GM23338 (cell line): ENCODE measurements around the gene RRP9.

ENCODE experiments used
- CREB1 ChIP-seq: fragments of 250-450 bp; sonication (Bioruptor Pico); IDR thresholded peaks from 2 replicates; pipeline ENCODE4 v1.5.0; 2020; ENCODE audit warnings: low read depth, mild to moderate bottlenecking, moderate library complexity
- EZH2 ChIP-seq: fragments of 200-600 bp; sonication (generic); IDR thresholded peaks from one replicate; pipeline ENCODE4 v1.8.0; 2017; ENCODE audit warnings: antibody characterized with exemption, mild to moderate bottlenecking, low read depth; ENCODE audit not compliant: unreplicated experiment
- EZH2phosphoT487 ChIP-seq: fragments of 200-600 bp; sonication (generic); IDR thresholded peaks from one replicate; pipeline ENCODE4 v1.8.1; 2018; ENCODE audit warnings: antibody characterized with exemption; ENCODE audit not compliant: unreplicated experiment
- JUNB ChIP-seq: IDR thresholded peaks from one replicate; pipeline ENCODE4 v1.6.1; 2016; ENCODE audit warnings: antibody characterized with exemption; ENCODE audit not compliant: unreplicated experiment
- POLR2AphosphoS5 ChIP-seq: IDR thresholded peaks from 2 replicates; pipeline ENCODE4 v1.6.1; 2016; ENCODE audit warnings: antibody characterized with exemption, low read depth
- STAT1 ChIP-seq: IDR thresholded peaks from one replicate; pipeline ENCODE4 v1.6.1; 2016; ENCODE audit warnings: antibody characterized with exemption; ENCODE audit not compliant: unreplicated experiment
- ZNF114 ChIP-seq: fragments of 250-450 bp; sonication (Bioruptor Pico); IDR thresholded peaks from 2 replicates; pipeline ENCODE4 v1.5.0; 2020; ENCODE audit warnings: mild to moderate bottlenecking, moderate library complexity
- ZNF331 ChIP-seq: fragments of 250-450 bp; sonication (Bioruptor Pico); IDR thresholded peaks from 2 replicates; pipeline ENCODE4 v1.5.0; 2020; ENCODE audit warnings: low read depth, mild to moderate bottlenecking, moderate library complexity
- TF ChIP-seq, protein P1 (sequence below), 2 experiments: fragments of 200-600 bp in 1 of 2; sonication (generic) in 1 of 2; conservative IDR thresholded peaks; 2 replicates each; pipeline versions ENCODE4 v1.5.1 to v1.6.1; 2016 to 2017; ENCODE audit warnings: antibody characterized with exemption in 2 of 2, low read depth in 2 of 2, mild to moderate bottlenecking in 2 of 2, moderate library complexity in 1 of 2
- TF ChIP-seq, protein P2 (sequence below): IDR thresholded peaks from one replicate; pipeline ENCODE4 v1.6.1; 2018; ENCODE audit warnings: antibody characterized with exemption; ENCODE audit not compliant: unreplicated experiment
- TF ChIP-seq, protein P3 (sequence below): fragments of 250-450 bp; sonication (Bioruptor Pico); IDR thresholded peaks from 2 replicates; pipeline ENCODE4 v1.5.0; 2020; ENCODE audit warnings: mild to moderate bottlenecking, moderate library complexity

DNA sequence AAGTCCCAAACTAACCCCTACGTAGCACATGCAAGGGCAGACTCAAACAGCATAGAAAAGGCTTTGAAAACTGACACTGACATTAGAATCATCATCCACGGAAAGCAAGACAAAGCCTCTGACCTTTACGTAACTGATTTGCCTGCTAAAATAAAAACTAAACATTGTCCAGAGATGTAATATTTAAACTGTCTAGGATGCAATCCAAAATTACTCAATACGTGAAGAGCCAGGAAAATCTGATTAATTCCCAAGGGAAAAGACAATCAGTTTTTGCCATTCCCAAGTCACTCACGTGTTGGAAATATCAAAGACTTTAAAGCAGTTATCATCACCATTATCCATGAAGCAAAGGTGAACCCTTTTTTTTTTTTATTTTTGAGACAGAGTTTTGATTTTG, 25.3 kb downstream of the RRP9 start:
- TF ChIP-seq, protein P1, sequence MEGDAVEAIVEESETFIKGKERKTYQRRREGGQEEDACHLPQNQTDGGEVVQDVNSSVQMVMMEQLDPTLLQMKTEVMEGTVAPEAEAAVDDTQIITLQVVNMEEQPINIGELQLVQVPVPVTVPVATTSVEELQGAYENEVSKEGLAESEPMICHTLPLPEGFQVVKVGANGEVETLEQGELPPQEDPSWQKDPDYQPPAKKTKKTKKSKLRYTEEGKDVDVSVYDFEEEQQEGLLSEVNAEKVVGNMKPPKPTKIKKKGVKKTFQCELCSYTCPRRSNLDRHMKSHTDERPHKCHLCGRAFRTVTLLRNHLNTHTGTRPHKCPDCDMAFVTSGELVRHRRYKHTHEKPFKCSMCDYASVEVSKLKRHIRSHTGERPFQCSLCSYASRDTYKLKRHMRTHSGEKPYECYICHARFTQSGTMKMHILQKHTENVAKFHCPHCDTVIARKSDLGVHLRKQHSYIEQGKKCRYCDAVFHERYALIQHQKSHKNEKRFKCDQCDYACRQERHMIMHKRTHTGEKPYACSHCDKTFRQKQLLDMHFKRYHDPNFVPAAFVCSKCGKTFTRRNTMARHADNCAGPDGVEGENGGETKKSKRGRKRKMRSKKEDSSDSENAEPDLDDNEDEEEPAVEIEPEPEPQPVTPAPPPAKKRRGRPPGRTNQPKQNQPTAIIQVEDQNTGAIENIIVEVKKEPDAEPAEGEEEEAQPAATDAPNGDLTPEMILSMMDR (conservative IDR thresholded peaks at IDR 0.05; ENCODE audit: low read depth in 2 of 2): no peak
- TF ChIP-seq EZH2phosphoT487 (no peak), EZH2 (no peak), POLR2AphosphoS5 (no peak), JUNB (no peak), CREB1 (no peak), ZNF331 (no peak), STAT1 (no peak), ZNF114 (no peak)
- TF ChIP-seq, protein P2, sequence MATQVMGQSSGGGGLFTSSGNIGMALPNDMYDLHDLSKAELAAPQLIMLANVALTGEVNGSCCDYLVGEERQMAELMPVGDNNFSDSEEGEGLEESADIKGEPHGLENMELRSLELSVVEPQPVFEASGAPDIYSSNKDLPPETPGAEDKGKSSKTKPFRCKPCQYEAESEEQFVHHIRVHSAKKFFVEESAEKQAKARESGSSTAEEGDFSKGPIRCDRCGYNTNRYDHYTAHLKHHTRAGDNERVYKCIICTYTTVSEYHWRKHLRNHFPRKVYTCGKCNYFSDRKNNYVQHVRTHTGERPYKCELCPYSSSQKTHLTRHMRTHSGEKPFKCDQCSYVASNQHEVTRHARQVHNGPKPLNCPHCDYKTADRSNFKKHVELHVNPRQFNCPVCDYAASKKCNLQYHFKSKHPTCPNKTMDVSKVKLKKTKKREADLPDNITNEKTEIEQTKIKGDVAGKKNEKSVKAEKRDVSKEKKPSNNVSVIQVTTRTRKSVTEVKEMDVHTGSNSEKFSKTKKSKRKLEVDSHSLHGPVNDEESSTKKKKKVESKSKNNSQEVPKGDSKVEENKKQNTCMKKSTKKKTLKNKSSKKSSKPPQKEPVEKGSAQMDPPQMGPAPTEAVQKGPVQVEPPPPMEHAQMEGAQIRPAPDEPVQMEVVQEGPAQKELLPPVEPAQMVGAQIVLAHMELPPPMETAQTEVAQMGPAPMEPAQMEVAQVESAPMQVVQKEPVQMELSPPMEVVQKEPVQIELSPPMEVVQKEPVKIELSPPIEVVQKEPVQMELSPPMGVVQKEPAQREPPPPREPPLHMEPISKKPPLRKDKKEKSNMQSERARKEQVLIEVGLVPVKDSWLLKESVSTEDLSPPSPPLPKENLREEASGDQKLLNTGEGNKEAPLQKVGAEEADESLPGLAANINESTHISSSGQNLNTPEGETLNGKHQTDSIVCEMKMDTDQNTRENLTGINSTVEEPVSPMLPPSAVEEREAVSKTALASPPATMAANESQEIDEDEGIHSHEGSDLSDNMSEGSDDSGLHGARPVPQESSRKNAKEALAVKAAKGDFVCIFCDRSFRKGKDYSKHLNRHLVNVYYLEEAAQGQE: no peak
- TF ChIP-seq, protein P3, sequence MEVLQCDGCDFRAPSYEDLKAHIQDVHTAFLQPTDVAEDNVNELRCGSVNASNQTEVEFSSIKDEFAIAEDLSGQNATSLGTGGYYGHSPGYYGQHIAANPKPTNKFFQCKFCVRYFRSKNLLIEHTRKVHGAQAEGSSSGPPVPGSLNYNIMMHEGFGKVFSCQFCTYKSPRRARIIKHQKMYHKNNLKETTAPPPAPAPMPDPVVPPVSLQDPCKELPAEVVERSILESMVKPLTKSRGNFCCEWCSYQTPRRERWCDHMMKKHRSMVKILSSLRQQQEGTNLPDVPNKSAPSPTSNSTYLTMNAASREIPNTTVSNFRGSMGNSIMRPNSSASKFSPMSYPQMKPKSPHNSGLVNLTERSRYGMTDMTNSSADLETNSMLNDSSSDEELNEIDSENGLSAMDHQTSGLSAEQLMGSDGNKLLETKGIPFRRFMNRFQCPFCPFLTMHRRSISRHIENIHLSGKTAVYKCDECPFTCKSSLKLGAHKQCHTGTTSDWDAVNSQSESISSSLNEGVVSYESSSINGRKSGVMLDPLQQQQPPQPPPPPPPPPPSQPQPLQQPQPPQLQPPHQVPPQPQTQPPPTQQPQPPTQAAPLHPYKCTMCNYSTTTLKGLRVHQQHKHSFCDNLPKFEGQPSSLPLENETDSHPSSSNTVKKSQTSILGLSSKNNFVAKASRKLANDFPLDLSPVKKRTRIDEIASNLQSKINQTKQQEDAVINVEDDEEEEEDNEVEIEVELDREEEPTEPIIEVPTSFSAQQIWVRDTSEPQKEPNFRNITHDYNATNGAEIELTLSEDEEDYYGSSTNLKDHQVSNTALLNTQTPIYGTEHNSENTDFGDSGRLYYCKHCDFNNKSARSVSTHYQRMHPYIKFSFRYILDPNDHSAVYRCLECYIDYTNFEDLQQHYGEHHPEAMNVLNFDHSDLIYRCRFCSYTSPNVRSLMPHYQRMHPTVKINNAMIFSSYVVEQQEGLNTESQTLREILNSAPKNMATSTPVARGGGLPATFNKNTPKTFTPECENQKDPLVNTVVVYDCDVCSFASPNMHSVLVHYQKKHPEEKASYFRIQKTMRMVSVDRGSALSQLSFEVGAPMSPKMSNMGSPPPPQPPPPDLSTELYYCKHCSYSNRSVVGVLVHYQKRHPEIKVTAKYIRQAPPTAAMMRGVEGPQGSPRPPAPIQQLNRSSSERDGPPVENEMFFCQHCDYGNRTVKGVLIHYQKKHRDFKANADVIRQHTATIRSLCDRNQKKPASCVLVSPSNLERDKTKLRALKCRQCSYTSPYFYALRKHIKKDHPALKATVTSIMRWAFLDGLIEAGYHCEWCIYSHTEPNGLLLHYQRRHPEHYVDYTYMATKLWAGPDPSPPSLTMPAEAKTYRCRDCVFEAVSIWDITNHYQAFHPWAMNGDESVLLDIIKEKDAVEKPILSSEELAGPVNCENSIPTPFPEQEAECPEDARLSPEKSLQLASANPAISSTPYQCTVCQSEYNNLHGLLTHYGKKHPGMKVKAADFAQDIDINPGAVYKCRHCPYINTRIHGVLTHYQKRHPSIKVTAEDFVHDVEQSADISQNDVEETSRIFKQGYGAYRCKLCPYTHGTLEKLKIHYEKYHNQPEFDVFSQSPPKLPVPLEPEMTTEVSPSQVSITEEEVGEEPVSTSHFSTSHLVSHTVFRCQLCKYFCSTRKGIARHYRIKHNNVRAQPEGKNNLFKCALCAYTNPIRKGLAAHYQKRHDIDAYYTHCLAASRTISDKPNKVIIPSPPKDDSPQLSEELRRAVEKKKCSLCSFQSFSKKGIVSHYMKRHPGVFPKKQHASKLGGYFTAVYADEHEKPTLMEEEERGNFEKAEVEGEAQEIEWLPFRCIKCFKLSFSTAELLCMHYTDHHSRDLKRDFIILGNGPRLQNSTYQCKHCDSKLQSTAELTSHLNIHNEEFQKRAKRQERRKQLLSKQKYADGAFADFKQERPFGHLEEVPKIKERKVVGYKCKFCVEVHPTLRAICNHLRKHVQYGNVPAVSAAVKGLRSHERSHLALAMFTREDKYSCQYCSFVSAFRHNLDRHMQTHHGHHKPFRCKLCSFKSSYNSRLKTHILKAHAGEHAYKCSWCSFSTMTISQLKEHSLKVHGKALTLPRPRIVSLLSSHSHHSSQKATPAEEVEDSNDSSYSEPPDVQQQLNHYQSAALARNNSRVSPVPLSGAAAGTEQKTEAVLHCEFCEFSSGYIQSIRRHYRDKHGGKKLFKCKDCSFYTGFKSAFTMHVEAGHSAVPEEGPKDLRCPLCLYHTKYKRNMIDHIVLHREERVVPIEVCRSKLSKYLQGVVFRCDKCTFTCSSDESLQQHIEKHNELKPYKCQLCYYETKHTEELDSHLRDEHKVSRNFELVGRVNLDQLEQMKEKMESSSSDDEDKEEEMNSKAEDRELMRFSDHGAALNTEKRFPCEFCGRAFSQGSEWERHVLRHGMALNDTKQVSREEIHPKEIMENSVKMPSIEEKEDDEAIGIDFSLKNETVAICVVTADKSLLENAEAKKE (CRISPR knock-in tag): no peak
